Neural cell (in vitro differentiated cells): ENCODE results near the gene SDC4. TPM values are rescaled to one million over a fixed set of nuclear protein-coding genes. Genes with fewer than 3 reads are reported as not detected.

Experiments used
- H2AFZ ChIP-seq: fragments of 200-600, 300-800 bp; sonication (generic), shearing (Covaris generic); 2 replicates; pipeline ENCODE4 v1.6.0; 2014; ENCODE audit warnings: low read depth, mild to moderate bottlenecking, antibody characterized with exemption, low read length, moderate library complexity
- H3F3A ChIP-seq: fragments of 200-600 bp; shearing (Covaris generic); 2 replicates; pipeline ENCODE4 v1.6.1; 2016; ENCODE audit warnings: mild to moderate bottlenecking, moderate library complexity, mixed read lengths, antibody characterized with exemption, low read length; ENCODE audit not compliant: insufficient read depth, poor library complexity, severe bottlenecking
- H3K27ac ChIP-seq: fragments of 200-600, 300-800 bp; sonication (generic), shearing (Covaris generic); 2 replicates; pipeline ENCODE4 v1.5.1; 2014; ENCODE audit warnings: mild to moderate bottlenecking, low read length, moderate library complexity
- H3K27me3 ChIP-seq: fragments of 300-800, 200-600 bp; sonication (generic), shearing (Covaris generic); 2 replicates; pipeline ENCODE4 v1.6.0; 2014; ENCODE audit warnings: mild to moderate bottlenecking, low read depth, low read length, moderate library complexity; ENCODE audit not compliant: insufficient read depth
- H3K36me3 ChIP-seq: fragments of 300-800, 200-600 bp; sonication (generic), shearing (Covaris generic); 2 replicates; pipeline ENCODE4 v1.5.1; 2014; ENCODE audit warnings: mild to moderate bottlenecking, antibody characterized with exemption, low read length, moderate library complexity; ENCODE audit not compliant: insufficient read depth
- H3K4me2 ChIP-seq: fragments of 300-800, 200-600 bp; sonication (generic), shearing (Covaris generic); 2 replicates; pipeline ENCODE4 v1.6.0; 2014; ENCODE audit warnings: mild to moderate bottlenecking, low read length
- H3K4me3 ChIP-seq: fragments of 300-800, 200-600 bp; sonication (generic), shearing (Covaris generic); 2 replicates; pipeline ENCODE4 v1.5.1; 2014; ENCODE audit warnings: mild to moderate bottlenecking, low read length, moderate library complexity
- H3K79me2 ChIP-seq: fragments of 200-600 bp; shearing (Covaris generic); replicated peaks from 2 replicates; pipeline ENCODE4 v1.6.0; 2014; ENCODE audit warnings: mild to moderate bottlenecking, low read length, moderate library complexity; ENCODE audit not compliant: insufficient read depth
- H3K9ac ChIP-seq: fragments of 300-800, 200-600 bp; sonication (generic), shearing (Covaris generic); 2 replicates; pipeline ENCODE4 v1.6.1; 2016; ENCODE audit warnings: mild to moderate bottlenecking, low read length, mixed read lengths
- H3K9me2 ChIP-seq: fragments of 200-600 bp; shearing (Covaris generic); 2 replicates; pipeline ENCODE4 v1.6.1; 2016; ENCODE audit warnings: mild to moderate bottlenecking, low read length, mixed read lengths; ENCODE audit not compliant: insufficient read depth
- H3K9me3 ChIP-seq: fragments of 200-600, 300-800 bp; sonication (generic), shearing (Covaris generic); 2 replicates; pipeline ENCODE4 v1.6.1; 2016; ENCODE audit warnings: mild to moderate bottlenecking, mixed run types, low read length, moderate library complexity, mixed read lengths
- H4K20me1 ChIP-seq: fragments of 200-600 bp; shearing (Covaris generic); 2 replicates; pipeline ENCODE4 v1.6.1; 2016; ENCODE audit warnings: mild to moderate bottlenecking, mixed run types; ENCODE audit not compliant: insufficient read depth
- EP300 ChIP-seq: fragments of 450-650 bp; conservative IDR thresholded peaks from 2 replicates; pipeline ENCODE4 v1.6.1; 2014; ENCODE audit warnings: antibody characterized with exemption, mild to moderate bottlenecking, moderate library complexity; ENCODE audit not compliant: poor library complexity, severe bottlenecking
- EZH2 ChIP-seq: fragments of 200-600, 300-800 bp; shearing (Covaris generic), sonication (generic); IDR thresholded peaks from 2 replicates; pipeline ENCODE4 v1.6.1; 2014; ENCODE audit warnings: antibody characterized with exemption, low read length, borderline replicate concordance, mild to moderate bottlenecking; ENCODE audit not compliant: insufficient read depth, poor library complexity, severe bottlenecking
- MXI1 ChIP-seq: fragments of 450-650 bp; conservative IDR thresholded peaks from 2 replicates; pipeline ENCODE4 v1.6.1; 2014; ENCODE audit warnings: antibody characterized with exemption, mild to moderate bottlenecking; ENCODE audit not compliant: poor library complexity, severe bottlenecking
- POLR2AphosphoS5 ChIP-seq: IDR thresholded peaks from 2 replicates; pipeline ENCODE4 v1.6.1; 2012
- RAD21 ChIP-seq: fragments of 450-650 bp; conservative IDR thresholded peaks from 2 replicates; pipeline ENCODE4 v1.6.1; 2014; ENCODE audit warnings: antibody characterized with exemption, mild to moderate bottlenecking, moderate library complexity
- SMC3 ChIP-seq: fragments of 450-650 bp; conservative IDR thresholded peaks from 2 replicates; pipeline ENCODE4 v1.6.1; 2014; ENCODE audit warnings: antibody characterized with exemption, mild to moderate bottlenecking, moderate library complexity; ENCODE audit not compliant: poor library complexity
- TAF1 ChIP-seq: IDR thresholded peaks from 2 replicates; pipeline ENCODE4 v1.6.1; 2012; ENCODE audit warnings: low read depth
- polyA plus RNA-seq: library from polyadenylated mRNA; depleted of rRNA; stranded (reverse); fragments of >200 nt; gene quantifications from 2 replicates; pipeline ENCODE4 v1.2.3, GENCODE V29; 2014
- TF ChIP-seq, protein P1 (sequence below): IDR thresholded peaks from 2 replicates; pipeline ENCODE4 v1.6.1; 2012; ENCODE audit warnings: borderline replicate concordance
- TF ChIP-seq, protein P2 (sequence below): fragments of 450-650 bp; IDR thresholded peaks from 2 replicates; pipeline ENCODE4 v1.5.1; 2014; ENCODE audit warnings: antibody characterized with exemption, mild to moderate bottlenecking, moderate library complexity; ENCODE audit not compliant: poor library complexity, severe bottlenecking

Gene SDC4
- polyA plus RNA-seq, 1 donor from 2014 or later: not detected

DNA sequence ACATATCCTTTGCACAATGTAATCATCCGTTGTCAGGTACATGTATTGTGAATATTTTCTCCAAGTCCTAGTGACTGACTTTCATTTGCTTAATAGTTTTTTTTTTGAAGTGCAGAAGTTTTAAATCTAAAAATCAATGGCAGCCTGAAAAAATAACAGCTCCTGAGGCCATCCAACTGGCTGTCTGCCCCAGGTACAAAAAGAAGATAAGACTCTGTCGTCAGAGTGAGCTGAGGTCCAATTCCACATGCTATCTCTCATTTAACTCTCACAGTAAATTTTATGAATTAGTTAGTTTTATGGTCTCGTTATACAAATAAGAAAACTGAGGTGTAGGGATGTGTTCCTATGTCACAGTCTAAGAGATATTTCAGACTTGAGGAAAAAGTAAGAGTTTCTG, 72.9 kb downstream of the SDC4 start:
- Histone ChIP-seq H4K20me1 (no peaks in the 10 kb centered on the region), H3K9ac (no peak overlapping the region), H3K27me3 (no peaks in the 10 kb centered on the region), H3K9me2 (no peaks in the 10 kb centered on the region), H3F3A (no peaks in the 10 kb centered on the region), H3K27ac (no peak overlapping the region), H3K79me2 (no peaks in the 10 kb centered on the region), H3K36me3 (no peaks in the 10 kb centered on the region), H3K9me3 (no peaks in the 10 kb centered on the region), H3K4me3 (no peak overlapping the region), H3K4me2 (no peak overlapping the region), H2AFZ (no peak overlapping the region)
- TF ChIP-seq TAF1: no peak
- no peak for TF ChIP-seq EP300
- TF ChIP-seq SMC3: no peak
- TF ChIP-seq, protein P1, sequence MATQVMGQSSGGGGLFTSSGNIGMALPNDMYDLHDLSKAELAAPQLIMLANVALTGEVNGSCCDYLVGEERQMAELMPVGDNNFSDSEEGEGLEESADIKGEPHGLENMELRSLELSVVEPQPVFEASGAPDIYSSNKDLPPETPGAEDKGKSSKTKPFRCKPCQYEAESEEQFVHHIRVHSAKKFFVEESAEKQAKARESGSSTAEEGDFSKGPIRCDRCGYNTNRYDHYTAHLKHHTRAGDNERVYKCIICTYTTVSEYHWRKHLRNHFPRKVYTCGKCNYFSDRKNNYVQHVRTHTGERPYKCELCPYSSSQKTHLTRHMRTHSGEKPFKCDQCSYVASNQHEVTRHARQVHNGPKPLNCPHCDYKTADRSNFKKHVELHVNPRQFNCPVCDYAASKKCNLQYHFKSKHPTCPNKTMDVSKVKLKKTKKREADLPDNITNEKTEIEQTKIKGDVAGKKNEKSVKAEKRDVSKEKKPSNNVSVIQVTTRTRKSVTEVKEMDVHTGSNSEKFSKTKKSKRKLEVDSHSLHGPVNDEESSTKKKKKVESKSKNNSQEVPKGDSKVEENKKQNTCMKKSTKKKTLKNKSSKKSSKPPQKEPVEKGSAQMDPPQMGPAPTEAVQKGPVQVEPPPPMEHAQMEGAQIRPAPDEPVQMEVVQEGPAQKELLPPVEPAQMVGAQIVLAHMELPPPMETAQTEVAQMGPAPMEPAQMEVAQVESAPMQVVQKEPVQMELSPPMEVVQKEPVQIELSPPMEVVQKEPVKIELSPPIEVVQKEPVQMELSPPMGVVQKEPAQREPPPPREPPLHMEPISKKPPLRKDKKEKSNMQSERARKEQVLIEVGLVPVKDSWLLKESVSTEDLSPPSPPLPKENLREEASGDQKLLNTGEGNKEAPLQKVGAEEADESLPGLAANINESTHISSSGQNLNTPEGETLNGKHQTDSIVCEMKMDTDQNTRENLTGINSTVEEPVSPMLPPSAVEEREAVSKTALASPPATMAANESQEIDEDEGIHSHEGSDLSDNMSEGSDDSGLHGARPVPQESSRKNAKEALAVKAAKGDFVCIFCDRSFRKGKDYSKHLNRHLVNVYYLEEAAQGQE: no peak
- TF ChIP-seq, protein P2, sequence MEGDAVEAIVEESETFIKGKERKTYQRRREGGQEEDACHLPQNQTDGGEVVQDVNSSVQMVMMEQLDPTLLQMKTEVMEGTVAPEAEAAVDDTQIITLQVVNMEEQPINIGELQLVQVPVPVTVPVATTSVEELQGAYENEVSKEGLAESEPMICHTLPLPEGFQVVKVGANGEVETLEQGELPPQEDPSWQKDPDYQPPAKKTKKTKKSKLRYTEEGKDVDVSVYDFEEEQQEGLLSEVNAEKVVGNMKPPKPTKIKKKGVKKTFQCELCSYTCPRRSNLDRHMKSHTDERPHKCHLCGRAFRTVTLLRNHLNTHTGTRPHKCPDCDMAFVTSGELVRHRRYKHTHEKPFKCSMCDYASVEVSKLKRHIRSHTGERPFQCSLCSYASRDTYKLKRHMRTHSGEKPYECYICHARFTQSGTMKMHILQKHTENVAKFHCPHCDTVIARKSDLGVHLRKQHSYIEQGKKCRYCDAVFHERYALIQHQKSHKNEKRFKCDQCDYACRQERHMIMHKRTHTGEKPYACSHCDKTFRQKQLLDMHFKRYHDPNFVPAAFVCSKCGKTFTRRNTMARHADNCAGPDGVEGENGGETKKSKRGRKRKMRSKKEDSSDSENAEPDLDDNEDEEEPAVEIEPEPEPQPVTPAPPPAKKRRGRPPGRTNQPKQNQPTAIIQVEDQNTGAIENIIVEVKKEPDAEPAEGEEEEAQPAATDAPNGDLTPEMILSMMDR: no peak
- no peak for TF ChIP-seq MXI1
- TF ChIP-seq EZH2: no peak
- no peak for TF ChIP-seq RAD21
- TF ChIP-seq POLR2AphosphoS5: no peak

Other genes with a start within 250 kb of the SDC4 start
- not detected in 2 replicates for gene KCNS1, start 247.3 kb downstream of the SDC4 start, polyA plus RNA-seq
- gene WFDC5, start 233.2 kb downstream of the SDC4 start, polyA plus RNA-seq: not detected in 2 replicates
- gene WFDC12, start 224.0 kb downstream of the SDC4 start, polyA plus RNA-seq: not detected in 2 replicates
- 1.4 TPM in 1 of 2 replicates, not detected in the other for gene PI3, start 173.5 kb downstream of the SDC4 start, polyA plus RNA-seq
- not detected in 2 replicates for gene SEMG1, start 141.4 kb downstream of the SDC4 start, polyA plus RNA-seq
- not detected in 2 replicates for gene SEMG2, start 127.1 kb downstream of the SDC4 start, polyA plus RNA-seq
- gene SLPI, start 93.9 kb downstream of the SDC4 start, polyA plus RNA-seq: not detected in 2 replicates
- gene RBPJL, start 41.6 kb downstream of the SDC4 start, polyA plus RNA-seq: not detected in 2 replicates
- gene MATN4, start 40.1 kb downstream of the SDC4 start, polyA plus RNA-seq: not detected in 2 replicates
- 15.8 and 16.1 TPM in 2 replicates for gene SYS1, start 14.7 kb upstream of the SDC4 start, polyA plus RNA-seq
- not detected in 2 replicates for gene TP53TG5, start 29.9 kb upstream of the SDC4 start, polyA plus RNA-seq
- 9.1 and 18.4 TPM in 2 replicates for gene DBNDD2, start 59.9 kb upstream of the SDC4 start, polyA plus RNA-seq
- 24.3 and 29.1 TPM in 2 replicates for gene PIGT, start 67.7 kb upstream of the SDC4 start, polyA plus RNA-seq
- gene WFDC2, start 121.3 kb upstream of the SDC4 start, polyA plus RNA-seq: not detected in 2 replicates
- gene SPINT3, start 167.2 kb upstream of the SDC4 start, polyA plus RNA-seq: not detected in 2 replicates
- gene WFDC6, start 191.1 kb upstream of the SDC4 start, polyA plus RNA-seq: not detected in 2 replicates
- gene EPPIN, start 199.0 kb upstream of the SDC4 start, polyA plus RNA-seq: not detected in 2 replicates
- gene WFDC8, start 230.9 kb upstream of the SDC4 start, polyA plus RNA-seq: not detected in 2 replicates